Measurements from ENCODE around the gene ZSWIM8. TPM values are rescaled to one million over a fixed set of nuclear protein-coding genes. Genes with fewer than 3 reads are reported as not detected.

Gene ZSWIM8
- total RNA-seq, result 38.6 and 57.0 TPM in 2 replicates

GRCh38 chr10:73785211-73785720 lies at the start of gene ZSWIM8:
ZSWIM8 (plus strand) TSS chr10:73785606; CDS start chr10:73785879, 273 bp downstream.

GRCh38 chr10:73743905-73744663 lies 41.3 kb upstream of the ZSWIM8 start, which contains the start of gene SEC24C:
SEC24C (plus strand) TSS chr10:73744372; CDS start chr10:73746833, 2,461 bp downstream.

GRCh38 chr10:73781879-73782748 lies 3.3 kb upstream of the ZSWIM8 start, which contains the start of gene CHCHD1:
CHCHD1 (plus strand) TSS chr10:73782048; CDS start chr10:73782076, 28 bp downstream.

Other genes starting within 250 kb of the ZSWIM8 start
- 4.4 and 7.8 TPM in 2 replicates for gene USP54, start 194.3 kb upstream of the ZSWIM8 start, total RNA-seq
- gene MYOZ1, start 144.1 kb upstream of the ZSWIM8 start, total RNA-seq, result under 0.01 and 0.43 TPM in 2 replicates
- not detected in 2 replicates for gene SYNPO2L, start 129.6 kb upstream of the ZSWIM8 start, total RNA-seq
- gene AGAP5, start 87.5 kb upstream of the ZSWIM8 start, total RNA-seq, result 2.7 and 2.8 TPM in 2 replicates
- 51.4 and 52.0 TPM in 2 replicates for gene SEC24C, start 41.2 kb upstream of the ZSWIM8 start, total RNA-seq
- gene CHCHD1, start 3.6 kb upstream of the ZSWIM8 start, total RNA-seq, result 23.6 and 25.4 TPM in 2 replicates
- 7.7 and 8.2 TPM in 2 replicates for gene NDST2, start 26.0 kb downstream of the ZSWIM8 start, total RNA-seq
- 18.0 and 23.8 TPM in 2 replicates for gene CAMK2G, start 88.9 kb downstream of the ZSWIM8 start, total RNA-seq
- 16.7 and 63.4 TPM in 2 replicates for gene PLAU, start 125.5 kb downstream of the ZSWIM8 start, total RNA-seq
- 140 and 165 TPM in 2 replicates for gene VCL, start 212.5 kb downstream of the ZSWIM8 start, total RNA-seq